ENCODE measurements around the gene GNAO1. TPM values are rescaled to one million over a fixed set of nuclear protein-coding genes. Genes with fewer than 3 reads are reported as not detected.

The GNAO1 gene
- total RNA-seq, 1 experiment from 2014 or later = not detected

- BruUV-seq (replicated peaks) = no TSS peak
- DNase-seq (ENCODE audit: low spot score) = no peak
- Histone ChIP-seq H3K9me3 (ENCODE audit: low read depth, low read length, poor library complexity, severe bottlenecking) (no peaks in the 10 kb centered on the region), H3K27me3 (replicated peaks; ENCODE audit: insufficient read depth, low read depth, low read length, poor library complexity) (peaks cover 25% of the 10 kb centered on the region), H3K27ac (ENCODE audit: low read depth, low read length, poor library complexity, severe bottlenecking) (no peak overlapping the region), H3K4me1 (ENCODE audit: insufficient read depth, low read length, poor library complexity, severe bottlenecking) (no peaks in the 10 kb centered on the region), H3K4me3 (ENCODE audit: low read depth, low read length, poor library complexity, severe bottlenecking) (no peak overlapping the region), H3K36me3 (ENCODE audit: insufficient read depth, low read length, poor library complexity, severe bottlenecking) (no peaks in the 10 kb centered on the region)
- POLR2A ChIA-PET (ENCODE audit: low non-redundant PET) = no interaction called here
- intact Hi-C loops (cut with micrococcal nuclease; ENCODE audit: unreplicated experiment) = no loop called here
- CTCF ChIA-PET = no interaction called here
- no peak for TF ChIP-seq EZH2 (IDR thresholded peaks at IDR 0.05; ENCODE audit: borderline replicate concordance, low read depth, low read length, poor library complexity, severe bottlenecking)
- TF ChIP-seq, protein P1, sequence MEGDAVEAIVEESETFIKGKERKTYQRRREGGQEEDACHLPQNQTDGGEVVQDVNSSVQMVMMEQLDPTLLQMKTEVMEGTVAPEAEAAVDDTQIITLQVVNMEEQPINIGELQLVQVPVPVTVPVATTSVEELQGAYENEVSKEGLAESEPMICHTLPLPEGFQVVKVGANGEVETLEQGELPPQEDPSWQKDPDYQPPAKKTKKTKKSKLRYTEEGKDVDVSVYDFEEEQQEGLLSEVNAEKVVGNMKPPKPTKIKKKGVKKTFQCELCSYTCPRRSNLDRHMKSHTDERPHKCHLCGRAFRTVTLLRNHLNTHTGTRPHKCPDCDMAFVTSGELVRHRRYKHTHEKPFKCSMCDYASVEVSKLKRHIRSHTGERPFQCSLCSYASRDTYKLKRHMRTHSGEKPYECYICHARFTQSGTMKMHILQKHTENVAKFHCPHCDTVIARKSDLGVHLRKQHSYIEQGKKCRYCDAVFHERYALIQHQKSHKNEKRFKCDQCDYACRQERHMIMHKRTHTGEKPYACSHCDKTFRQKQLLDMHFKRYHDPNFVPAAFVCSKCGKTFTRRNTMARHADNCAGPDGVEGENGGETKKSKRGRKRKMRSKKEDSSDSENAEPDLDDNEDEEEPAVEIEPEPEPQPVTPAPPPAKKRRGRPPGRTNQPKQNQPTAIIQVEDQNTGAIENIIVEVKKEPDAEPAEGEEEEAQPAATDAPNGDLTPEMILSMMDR (conservative IDR thresholded peaks at IDR 0.05; ENCODE audit: low read depth, low read length) = no peak
Measured at GRCh38 chr16:56257239-56257638, 66.0 kb downstream of the GNAO1 start.

DNA sequence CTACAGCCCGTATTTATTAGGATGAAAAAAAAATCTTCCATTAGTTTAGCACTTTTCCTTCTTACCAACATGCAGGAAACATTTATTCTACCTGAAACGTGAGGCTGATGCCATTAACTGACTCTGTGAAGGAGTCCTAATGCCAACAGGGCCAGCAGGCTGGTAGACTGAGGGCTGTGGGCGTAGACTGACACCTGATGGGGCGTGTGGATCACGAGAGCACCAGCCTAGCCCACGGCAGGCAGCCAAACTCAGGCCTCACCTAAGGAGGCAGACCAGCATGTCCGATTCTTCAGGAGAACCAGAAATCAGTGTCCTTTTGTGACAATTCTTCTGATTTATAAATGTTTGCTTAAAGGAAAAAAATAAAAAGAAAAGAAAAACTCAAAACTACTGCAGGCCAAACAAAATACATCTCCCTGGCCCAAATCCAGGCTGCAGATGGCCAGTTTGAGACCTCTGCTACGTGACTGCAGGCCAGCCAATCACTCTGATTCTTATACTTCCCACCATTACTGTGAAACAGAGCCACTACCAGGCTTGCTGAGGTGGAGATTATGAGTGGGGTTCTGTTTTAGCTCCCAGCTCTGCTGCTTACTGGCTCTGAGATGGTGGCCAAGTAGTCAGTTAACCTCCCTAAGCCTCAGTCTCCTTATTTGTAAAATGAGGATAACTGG, 66.5 kb downstream of the GNAO1 start:
- no peak for DNase-seq (ENCODE audit: low spot score)
- Histone ChIP-seq H3K27ac (ENCODE audit: low read depth, low read length, poor library complexity, severe bottlenecking) (no peak overlapping the region), H3K9me3 (ENCODE audit: low read depth, low read length, poor library complexity, severe bottlenecking) (no peaks in the 10 kb centered on the region), H3K36me3 (ENCODE audit: insufficient read depth, low read length, poor library complexity, severe bottlenecking) (no peaks in the 10 kb centered on the region), H3K4me1 (ENCODE audit: insufficient read depth, low read length, poor library complexity, severe bottlenecking) (no peaks in the 10 kb centered on the region), H3K4me3 (ENCODE audit: low read depth, low read length, poor library complexity, severe bottlenecking) (no peak overlapping the region), H3K27me3 (replicated peaks; ENCODE audit: insufficient read depth, low read depth, low read length, poor library complexity) (peaks cover 25% of the 10 kb centered on the region)
- no TSS peak for BruUV-seq (replicated peaks)
- intact Hi-C loops (cut with micrococcal nuclease; ENCODE audit: unreplicated experiment) = no loop called here
- ChIA-PET POLR2A (ENCODE audit: low non-redundant PET) (no interaction called here), CTCF (no interaction called here)
- TF ChIP-seq, protein P1 (conservative IDR thresholded peaks at IDR 0.05; ENCODE audit: low read depth, low read length) = no peak
- no peak for TF ChIP-seq EZH2 (IDR thresholded peaks at IDR 0.05; ENCODE audit: borderline replicate concordance, low read depth, low read length, poor library complexity, severe bottlenecking)

DNA sequence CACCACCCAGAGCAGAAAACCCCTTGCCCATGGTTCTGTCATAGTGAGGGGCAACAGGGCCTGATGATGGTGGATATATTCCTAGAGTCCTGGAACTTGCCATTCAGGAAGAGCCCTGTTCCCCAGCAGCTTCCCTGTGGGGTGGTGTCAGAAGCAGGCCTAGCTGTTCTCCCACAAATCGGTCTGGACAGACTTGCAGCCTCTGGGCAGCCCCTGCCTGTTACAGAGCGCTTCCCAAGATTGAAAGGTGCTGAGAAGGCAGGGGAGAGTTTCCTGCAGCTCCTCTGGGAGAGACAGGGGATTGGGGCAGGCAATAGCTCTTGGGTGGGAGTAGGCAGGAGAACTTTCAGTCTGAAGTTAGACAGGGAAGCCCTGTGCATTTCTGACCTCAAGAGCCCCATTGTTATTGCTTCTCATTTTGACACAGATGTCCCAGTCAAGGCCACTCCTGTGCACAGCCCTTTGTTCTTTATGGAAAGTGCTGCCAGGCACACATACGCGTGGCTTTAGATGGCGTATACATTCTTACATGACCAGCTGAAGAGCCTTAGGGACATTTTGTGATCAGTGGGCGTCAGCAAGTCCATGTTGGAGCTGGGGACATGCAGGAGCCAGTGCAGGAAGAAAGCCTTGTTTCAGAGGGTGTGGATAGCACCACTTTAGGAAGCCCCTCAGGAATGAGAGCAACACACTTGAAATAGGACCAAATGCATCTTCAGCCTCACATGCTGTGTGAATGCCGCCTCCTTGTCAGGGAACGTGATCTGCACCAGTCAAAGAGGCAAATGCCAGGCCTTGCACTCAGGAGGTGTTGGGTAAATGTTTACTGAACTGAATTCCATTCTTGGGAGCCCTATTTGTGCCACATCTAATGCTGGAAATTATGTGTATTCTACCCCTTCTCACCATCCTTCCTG, 67.5 kb downstream of the GNAO1 start:
- Histone ChIP-seq H3K9me3 (ENCODE audit: low read depth, low read length, poor library complexity, severe bottlenecking) (no peaks in the 10 kb centered on the region), H3K4me3 (ENCODE audit: low read depth, low read length, poor library complexity, severe bottlenecking) (no peak overlapping the region), H3K27me3 (replicated peaks; ENCODE audit: insufficient read depth, low read depth, low read length, poor library complexity) (peaks cover 21% of the 10 kb centered on the region), H3K4me1 (ENCODE audit: insufficient read depth, low read length, poor library complexity, severe bottlenecking) (no peaks in the 10 kb centered on the region), H3K36me3 (ENCODE audit: insufficient read depth, low read length, poor library complexity, severe bottlenecking) (no peaks in the 10 kb centered on the region), H3K27ac (ENCODE audit: low read depth, low read length, poor library complexity, severe bottlenecking) (no peak overlapping the region)
- intact Hi-C loops (cut with micrococcal nuclease; ENCODE audit: unreplicated experiment) = no loop called here
- ChIA-PET CTCF (no interaction called here), POLR2A (ENCODE audit: low non-redundant PET) (no interaction called here)
- BruUV-seq (replicated peaks) = no TSS peak
- DNase-seq (ENCODE audit: low spot score) = no peak
- TF ChIP-seq, protein P1 (conservative IDR thresholded peaks at IDR 0.05; ENCODE audit: low read depth, low read length) = no peak
- TF ChIP-seq EZH2 (IDR thresholded peaks at IDR 0.05; ENCODE audit: borderline replicate concordance, low read depth, low read length, poor library complexity, severe bottlenecking) = no peak
